Loucy (cell line): ENCODE measurements around the gene SNX25.

Experiments used
- EZH2phosphoT487 ChIP-seq: fragments of 200-600 bp; IDR thresholded peaks from 2 replicates; pipeline ENCODE4 v1.6.1; 2018; ENCODE audit warnings: antibody characterized with exemption, mild to moderate bottlenecking, moderate library complexity, borderline replicate concordance
- TF ChIP-seq, protein P1 (sequence below): fragments of 200-600 bp; sonication (generic); conservative IDR thresholded peaks from 2 replicates; pipeline ENCODE4 v1.5.1; 2014; ENCODE audit warnings: mild to moderate bottlenecking, antibody characterized with exemption, low read length

DNA sequence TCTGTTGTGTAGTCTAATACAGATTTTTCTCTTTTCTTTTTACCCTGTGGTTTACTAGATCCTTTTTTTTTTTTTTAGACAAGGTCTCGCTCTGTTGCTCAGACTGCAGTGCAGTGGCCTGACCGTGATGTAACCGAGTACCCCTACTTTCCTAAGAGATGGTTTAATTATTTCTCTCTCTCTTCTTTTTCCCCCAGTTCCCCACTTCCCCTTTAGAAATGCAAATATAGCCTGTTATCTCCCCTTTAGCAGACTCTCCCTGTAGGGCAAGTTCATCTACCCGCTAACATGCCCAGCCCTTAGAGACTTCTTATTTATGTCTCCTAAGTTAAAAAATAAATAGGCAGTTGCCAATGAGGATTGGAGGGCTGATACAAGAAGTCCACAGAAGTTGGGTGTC lies 4.5 kb downstream of the SNX25 start:
- TF ChIP-seq, protein P1, sequence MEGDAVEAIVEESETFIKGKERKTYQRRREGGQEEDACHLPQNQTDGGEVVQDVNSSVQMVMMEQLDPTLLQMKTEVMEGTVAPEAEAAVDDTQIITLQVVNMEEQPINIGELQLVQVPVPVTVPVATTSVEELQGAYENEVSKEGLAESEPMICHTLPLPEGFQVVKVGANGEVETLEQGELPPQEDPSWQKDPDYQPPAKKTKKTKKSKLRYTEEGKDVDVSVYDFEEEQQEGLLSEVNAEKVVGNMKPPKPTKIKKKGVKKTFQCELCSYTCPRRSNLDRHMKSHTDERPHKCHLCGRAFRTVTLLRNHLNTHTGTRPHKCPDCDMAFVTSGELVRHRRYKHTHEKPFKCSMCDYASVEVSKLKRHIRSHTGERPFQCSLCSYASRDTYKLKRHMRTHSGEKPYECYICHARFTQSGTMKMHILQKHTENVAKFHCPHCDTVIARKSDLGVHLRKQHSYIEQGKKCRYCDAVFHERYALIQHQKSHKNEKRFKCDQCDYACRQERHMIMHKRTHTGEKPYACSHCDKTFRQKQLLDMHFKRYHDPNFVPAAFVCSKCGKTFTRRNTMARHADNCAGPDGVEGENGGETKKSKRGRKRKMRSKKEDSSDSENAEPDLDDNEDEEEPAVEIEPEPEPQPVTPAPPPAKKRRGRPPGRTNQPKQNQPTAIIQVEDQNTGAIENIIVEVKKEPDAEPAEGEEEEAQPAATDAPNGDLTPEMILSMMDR, result no peak
- no peak for TF ChIP-seq EZH2phosphoT487
